Measurements from ENCODE around the gene CMTM1.

DNA sequence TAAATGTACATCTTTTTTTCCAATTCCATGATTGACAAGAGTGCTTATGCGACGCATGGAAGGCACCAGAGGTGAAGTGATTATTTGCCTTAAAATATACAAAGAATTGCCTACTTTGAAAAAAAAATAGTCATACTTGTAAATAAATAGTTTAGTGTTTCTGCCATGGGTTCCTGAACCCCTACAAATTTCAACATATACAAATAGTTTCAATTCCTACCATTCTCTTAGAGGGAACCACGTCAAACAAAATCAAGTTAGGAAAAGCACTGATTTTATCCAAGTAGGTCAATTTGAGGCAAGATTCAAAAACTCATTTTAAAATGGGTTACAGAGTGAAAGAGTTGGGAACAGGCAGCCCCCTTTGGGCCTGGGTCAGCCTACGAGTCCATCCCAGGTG lies 49.9 kb downstream of the CMTM1 start:
- TF ChIP-seq, protein P1, sequence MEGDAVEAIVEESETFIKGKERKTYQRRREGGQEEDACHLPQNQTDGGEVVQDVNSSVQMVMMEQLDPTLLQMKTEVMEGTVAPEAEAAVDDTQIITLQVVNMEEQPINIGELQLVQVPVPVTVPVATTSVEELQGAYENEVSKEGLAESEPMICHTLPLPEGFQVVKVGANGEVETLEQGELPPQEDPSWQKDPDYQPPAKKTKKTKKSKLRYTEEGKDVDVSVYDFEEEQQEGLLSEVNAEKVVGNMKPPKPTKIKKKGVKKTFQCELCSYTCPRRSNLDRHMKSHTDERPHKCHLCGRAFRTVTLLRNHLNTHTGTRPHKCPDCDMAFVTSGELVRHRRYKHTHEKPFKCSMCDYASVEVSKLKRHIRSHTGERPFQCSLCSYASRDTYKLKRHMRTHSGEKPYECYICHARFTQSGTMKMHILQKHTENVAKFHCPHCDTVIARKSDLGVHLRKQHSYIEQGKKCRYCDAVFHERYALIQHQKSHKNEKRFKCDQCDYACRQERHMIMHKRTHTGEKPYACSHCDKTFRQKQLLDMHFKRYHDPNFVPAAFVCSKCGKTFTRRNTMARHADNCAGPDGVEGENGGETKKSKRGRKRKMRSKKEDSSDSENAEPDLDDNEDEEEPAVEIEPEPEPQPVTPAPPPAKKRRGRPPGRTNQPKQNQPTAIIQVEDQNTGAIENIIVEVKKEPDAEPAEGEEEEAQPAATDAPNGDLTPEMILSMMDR (IDR thresholded peaks at IDR 0.05; ENCODE audit: insufficient read depth, low read length, poor library complexity, severe bottlenecking) = no peak
- no peak for TF ChIP-seq EZH2phosphoT487 (conservative IDR thresholded peaks at IDR 0.05; ENCODE audit: low read length)

Measured in SU-DHL-6 (cell line).